OCI-LY3 (cell line): Measurements from ENCODE around the gene GNB1.

Experiments
- EZH2phosphoT487 ChIP-seq: fragments of 200-600 bp; shearing (Covaris generic); IDR thresholded peaks from 2 replicates; pipeline ENCODE4 v1.6.1; 2018; ENCODE audit warnings: antibody characterized with exemption, mixed run types, low read depth
- TF ChIP-seq, protein P1 (sequence below): fragments of 200-600, 300-600 bp; sonication (generic); IDR thresholded peaks from 2 replicates; pipeline ENCODE4 v1.5.1; 2014; ENCODE audit warnings: antibody characterized with exemption, low read length, low read depth

DNA sequence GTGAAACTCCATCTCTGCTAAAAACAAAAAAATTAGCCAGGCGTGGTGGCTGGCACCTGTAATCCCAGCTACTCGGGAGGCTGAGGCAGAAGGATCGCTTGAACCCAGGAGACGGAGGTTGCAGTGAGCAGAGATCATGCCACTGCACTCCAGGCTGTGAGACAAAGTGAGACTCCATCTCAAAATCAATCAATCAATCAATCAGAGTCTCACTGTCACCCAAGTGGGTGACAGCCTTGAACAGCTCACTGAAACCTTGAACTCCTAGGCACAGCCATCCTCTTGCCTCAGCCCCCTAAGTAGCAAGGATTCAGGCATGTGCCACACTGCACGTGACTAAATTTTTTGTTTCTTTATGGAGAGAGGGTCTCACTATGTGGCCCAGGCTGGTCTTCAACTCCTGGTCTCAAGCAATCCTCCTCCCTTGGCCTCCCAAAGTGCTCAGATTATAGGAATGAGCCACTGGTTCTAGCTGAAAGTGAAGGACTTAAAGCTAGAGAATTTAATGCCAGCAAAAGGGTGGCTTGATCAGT is 44.4 kb downstream of the GNB1 start:
- TF ChIP-seq, protein P1, sequence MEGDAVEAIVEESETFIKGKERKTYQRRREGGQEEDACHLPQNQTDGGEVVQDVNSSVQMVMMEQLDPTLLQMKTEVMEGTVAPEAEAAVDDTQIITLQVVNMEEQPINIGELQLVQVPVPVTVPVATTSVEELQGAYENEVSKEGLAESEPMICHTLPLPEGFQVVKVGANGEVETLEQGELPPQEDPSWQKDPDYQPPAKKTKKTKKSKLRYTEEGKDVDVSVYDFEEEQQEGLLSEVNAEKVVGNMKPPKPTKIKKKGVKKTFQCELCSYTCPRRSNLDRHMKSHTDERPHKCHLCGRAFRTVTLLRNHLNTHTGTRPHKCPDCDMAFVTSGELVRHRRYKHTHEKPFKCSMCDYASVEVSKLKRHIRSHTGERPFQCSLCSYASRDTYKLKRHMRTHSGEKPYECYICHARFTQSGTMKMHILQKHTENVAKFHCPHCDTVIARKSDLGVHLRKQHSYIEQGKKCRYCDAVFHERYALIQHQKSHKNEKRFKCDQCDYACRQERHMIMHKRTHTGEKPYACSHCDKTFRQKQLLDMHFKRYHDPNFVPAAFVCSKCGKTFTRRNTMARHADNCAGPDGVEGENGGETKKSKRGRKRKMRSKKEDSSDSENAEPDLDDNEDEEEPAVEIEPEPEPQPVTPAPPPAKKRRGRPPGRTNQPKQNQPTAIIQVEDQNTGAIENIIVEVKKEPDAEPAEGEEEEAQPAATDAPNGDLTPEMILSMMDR, result no peak
- no peak for TF ChIP-seq EZH2phosphoT487
